GM18873 (cell line): Measurements from ENCODE around the gene ITGBL1.

Experiments used
- ATAC-seq: cut with Tn5 transposase; IDR thresholded peaks from one replicate; pipeline ENCODE4 v1.9.1; 2021; ENCODE audit warnings: mild to moderate bottlenecking, moderate library complexity, moderate number of reproducible peaks; ENCODE audit not compliant: unreplicated experiment, low FRiP score

The ITGBL1 gene

DNA sequence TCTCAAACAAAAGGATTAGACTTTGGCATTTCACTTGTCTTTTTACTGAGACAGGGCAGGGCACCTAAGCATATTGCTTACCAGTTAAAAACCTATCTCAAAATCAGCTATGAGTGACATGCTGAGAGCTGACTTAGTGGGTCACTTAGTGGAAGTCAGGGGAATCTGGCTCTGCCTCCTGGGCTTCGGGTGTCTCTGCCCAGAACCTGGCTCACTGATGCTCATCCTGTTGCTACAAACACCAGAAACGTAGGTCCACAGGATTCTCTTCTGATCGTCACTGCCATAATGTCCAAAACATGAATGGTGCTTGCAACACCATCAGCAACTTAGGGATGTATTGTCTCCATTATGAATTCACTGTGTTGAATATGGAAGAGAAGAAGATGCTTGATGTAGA lies 276.1 kb downstream of the ITGBL1 start:
- ATAC-seq, result no peak

DNA sequence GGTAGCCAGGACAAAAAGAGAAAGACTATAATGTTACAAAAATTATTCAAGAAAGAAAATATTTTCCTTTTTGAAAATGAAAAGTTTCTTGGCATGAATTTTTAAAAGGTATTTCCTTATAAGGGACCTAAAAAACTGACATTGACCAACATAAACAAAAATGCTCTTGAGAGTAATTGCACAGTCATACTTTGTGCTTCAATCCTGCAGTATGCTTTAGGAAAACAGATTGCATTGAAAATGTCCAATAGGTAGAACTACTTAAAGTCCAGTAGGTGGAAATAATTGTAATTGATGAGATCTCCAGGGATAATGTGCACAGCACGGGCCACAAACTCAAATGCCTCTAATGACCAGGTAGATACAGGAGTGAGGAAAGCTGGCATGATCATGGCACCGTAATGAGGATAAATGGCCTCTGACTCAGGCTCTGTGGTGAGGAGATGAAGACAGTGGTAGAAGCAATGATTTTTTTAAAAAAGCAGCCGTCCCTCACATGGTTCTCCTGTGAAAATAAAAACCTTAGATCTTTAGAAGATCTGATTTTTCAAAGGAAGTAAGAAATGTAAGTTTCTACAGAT lies 278.0 kb downstream of the ITGBL1 start:
- no peak for ATAC-seq

DNA sequence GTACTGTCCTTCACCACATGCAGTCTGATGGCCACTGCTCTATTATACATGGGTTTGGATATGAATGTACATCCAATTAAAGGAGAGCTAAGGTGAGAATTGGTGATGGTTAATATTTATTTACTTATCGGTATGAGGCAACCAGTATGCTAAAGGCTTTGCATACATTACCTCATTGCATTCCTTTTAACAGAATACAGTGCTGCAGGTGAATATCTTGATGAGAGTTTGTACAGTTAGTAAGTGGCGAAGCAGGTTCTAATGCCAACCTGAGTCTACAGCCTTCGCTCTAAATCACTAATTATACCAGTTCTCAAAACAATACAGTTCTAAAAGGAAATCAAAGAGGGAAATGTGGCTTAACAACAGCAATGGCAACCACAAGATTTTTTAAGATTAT lies 284.1 kb downstream of the ITGBL1 start:
- ATAC-seq, result no peak

DNA sequence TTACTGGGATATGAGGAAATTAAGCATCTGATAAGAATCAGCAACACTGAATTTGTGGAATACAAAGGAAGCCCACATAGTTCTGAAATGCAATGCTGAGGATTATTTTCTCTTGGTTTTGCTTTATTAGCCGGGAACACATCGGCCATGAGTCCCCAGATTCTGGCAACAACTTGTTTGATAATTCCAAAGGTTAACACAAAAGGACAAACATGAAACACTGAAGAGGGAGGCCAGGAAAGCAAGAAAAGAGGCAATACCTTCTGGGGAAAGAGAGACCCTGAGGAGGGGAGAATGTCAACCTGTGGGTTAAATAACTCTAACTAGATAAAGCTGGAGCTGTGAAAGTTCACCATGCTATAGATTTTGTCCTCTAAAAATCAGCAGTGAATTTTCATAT lies 285.9 kb downstream of the ITGBL1 start:
- no peak for ATAC-seq

DNA sequence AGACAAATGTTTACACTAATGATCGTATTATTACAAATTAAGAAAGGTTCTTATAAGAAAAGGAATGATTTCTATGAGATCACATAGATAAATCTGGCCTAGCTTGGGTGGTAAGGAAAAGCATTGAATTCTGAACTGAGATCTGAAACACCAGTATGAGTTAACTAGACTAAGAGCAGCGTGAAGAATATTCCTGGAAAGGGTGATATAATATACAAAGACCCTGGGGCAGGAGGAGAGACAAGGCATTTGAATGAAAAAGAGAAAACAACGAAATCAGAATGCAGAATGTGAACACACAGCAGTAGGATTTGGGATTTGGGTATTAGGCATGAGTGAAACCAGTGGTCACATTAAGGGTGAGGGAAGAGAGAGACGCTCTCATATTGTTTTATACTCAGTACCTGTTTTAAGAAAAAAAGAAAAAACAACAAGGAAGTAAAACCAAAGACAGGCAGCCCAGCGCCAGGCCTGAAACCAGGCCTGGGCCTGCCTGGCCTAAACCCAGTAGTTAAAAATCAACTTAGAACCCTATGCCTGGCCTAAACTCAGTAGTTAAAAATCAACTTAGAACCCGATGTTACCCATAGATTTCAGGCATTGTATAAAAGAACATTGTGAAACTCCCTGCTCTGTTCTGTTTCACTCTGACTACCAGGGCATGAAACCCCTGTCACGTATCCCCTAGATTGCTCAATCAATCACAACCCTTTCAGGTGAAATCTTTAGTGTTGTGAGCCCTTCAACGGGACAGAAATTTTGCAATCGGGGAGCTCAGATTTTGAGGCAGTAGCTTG lies 287.1 kb downstream of the ITGBL1 start:
- peak; percentile 97 for ATAC-seq

DNA sequence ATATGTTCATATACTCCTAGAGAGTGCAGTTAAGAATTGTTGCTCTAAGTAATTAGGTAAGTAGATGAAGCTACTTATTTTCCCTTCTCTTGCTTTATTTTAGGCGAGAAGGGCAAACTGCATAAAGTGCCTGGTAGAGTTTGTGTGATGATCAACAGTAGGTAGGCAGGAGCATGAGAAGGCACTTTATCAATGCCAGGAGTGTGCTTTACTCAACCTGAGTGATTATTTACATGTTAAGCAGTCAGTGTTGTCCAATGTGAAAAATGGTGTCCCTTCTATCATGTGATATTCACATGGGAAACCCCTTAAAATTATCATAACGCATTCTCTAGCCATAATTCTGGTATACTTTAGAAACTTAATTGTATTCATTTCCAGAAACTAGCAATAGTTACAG lies 294.0 kb downstream of the ITGBL1 start:
- ATAC-seq, result no peak

DNA sequence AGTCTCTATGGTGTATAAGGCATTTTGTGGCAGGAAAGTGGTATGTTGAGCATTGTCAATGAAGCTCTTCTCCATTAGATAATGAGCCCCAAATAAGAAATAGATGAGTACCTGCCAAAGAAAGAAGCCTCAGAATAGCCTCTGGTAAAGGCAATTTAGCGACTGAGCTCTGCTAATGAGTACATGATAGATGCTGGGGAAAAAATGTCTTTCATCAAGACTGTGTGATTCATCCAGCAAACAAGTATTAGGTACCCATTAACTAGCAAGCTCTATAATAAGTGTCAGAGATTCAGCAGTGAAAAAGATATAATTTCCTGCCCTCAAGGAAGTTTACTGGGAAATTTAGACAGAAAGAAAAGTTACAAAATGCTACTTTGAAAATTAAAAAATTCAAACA lies 294.6 kb downstream of the ITGBL1 start:
- no peak for ATAC-seq

DNA sequence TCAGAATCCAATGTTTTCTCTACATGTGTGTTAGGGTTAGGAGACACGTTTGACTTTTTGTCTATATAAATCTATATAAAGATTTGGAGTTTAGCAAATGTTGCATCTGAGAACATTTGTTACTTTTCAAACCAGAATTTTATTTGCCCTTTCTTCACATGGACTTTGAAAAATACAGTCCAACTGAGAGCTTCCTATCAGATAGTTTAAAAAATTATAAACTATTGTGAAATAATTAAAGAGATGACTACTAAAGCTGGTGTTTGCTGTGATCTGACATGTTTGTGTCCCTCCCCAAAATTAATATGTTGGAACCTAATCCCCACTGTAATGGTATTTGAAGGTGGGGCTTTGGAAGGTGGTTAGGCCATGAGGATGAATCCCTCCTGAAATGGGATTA lies 297.1 kb downstream of the ITGBL1 start:
- no peak for ATAC-seq

DNA sequence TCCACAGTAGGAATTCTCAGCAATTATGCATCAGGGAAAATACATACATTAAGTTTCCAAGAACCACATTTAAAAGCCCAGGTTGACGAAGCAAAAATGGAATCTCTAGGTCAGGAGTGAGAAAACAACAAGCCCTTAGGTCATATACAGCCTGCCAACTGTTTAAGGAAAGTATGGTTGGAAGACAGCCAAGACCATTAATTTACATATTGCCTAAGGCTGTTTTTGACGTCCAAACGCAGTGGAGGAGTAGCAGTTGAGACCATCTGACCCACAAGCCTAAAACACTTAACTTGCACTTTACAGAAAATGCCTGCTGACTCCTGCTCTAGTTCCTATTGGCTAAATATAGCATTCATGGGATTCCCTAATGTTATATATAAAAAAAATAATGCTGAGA lies 299.0 kb downstream of the ITGBL1 start:
- no peak for ATAC-seq

DNA sequence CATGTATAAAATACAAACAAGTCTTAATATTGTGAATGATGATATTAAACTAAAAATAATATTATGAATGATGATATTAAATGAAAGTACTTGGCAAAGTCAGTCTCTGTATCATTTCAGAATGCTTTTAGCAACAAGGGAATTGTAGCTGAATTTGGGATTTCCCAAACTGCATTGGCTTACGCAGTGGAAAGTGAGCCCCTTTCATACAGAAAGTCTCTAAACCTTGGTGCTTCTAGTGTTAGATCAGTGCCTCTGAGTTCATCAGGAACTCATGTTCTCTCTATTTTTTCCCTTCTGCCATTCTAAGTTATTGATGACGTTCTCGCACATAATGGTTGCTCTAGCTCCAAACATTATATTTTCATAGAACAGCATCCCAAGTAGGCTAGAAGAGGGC lies 300.0 kb downstream of the ITGBL1 start:
- ATAC-seq, result no peak

DNA sequence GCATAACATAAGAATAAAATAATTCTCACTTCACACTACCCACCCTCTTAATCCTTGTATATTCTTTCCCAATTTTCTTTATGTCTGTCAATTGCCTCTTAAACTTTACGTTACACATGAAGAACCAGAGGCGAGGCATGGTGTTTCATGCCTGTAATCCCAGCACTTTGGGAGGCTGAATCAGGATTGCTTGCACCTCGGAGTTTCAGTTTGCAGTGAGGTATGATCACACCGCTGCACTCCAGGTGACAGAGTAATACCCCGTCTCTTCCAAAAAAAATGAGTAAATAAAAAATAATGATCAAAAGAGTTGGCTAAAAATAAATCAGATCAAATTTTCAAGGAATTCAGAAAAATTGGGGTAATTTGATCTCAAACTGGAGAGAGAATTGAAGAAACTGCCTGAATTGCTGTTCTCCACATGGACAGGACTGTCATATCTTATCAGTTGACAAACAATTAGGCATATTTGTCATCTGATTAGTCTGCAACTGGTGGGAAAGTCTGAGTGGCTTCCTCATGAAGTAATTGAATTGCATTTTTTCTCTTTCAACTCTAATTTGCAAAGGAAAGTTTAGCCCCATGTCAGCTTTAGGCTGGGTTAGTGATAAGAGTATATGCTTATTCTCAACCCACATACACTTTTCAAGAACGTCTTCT lies 302.9 kb downstream of the ITGBL1 start:
- ATAC-seq, result no peak

DNA sequence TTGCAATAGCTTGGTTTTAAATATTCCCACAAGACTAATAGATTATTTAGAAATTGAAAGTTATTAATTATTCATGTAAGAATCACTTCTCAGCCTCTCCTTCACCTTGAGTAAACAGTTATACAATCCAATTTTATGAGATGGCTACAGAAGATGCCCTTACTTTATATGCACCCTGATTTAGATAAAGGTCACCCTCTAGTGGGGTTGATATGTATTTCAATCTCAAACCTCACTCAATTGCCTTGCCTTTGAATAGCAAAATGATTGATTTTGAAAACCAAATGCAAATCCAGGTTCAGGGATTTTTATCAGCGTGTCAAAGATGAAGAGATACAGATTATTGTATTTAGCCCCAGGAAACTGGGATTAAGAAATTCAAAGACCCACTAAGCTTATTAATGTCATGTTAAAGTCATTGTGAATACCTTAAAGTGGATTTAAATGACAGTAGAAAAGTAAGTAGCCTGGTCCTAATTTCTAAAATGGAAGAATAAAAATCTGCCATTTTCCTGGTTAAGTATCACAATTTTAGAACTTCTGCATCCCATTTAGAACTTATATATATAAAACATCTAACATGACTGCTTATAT lies 305.1 kb downstream of the ITGBL1 start:
- peak; percentile 80 for ATAC-seq

DNA sequence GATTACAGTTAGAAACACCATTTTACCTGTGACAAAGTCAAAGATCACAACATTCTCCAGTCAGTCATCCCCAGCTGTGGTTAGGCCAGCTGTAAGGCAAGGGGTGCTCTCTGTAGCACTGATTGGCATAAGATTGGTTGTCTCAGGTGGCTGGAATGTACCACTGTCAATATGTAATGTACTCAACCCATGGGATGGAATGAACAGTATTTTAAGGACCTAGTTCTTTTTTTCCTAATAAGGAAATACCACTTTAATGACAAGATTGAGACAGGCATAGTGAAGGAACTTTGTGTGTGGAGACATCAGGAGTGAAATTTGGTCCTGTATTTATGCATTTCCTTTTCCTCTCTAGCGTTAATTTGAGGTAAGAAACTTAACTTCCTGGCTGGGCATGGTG lies 310.7 kb downstream of the ITGBL1 start:
- ATAC-seq, result no peak
